Stimulated activated CD4-positive, alpha-beta T cell treated with anti-CD3 and anti-CD28 coated beads, Interleukin-4, amount 100 ng/mL, for 1 hour (primary cell): Measurements from ENCODE around the gene GRM1.
"Not testable (repeated sequence)": the region's sequence is repeated elsewhere in the genome, so short reads cannot be mapped to it uniquely, and the experiment has no call there.

ENCODE experiments used
- DNase-seq: peaks from one replicate; pipeline ENCODE4 v3.0.0-alpha.2; 2020

Gene GRM1

DNA sequence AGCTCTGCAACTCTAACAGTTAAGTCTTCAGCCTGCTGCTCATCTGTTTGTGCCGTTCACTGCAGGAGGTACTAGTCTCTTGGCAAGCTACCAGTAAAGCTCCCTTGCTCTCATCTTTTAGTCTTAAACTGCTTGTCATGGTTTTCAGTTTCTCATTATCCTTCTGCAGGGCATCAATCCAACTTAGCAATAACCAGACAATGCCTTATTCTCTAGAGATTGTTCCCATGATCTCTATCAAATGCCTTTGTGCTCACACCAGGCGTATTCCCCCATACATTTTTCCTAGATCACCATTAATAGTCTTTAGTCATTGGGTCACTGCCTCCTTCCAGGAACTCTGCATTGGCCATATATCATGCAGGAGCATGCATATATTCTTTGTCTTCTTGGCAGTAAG lies 171.3 kb downstream of the GRM1 start:
- DNase-seq, result no peak

DNA sequence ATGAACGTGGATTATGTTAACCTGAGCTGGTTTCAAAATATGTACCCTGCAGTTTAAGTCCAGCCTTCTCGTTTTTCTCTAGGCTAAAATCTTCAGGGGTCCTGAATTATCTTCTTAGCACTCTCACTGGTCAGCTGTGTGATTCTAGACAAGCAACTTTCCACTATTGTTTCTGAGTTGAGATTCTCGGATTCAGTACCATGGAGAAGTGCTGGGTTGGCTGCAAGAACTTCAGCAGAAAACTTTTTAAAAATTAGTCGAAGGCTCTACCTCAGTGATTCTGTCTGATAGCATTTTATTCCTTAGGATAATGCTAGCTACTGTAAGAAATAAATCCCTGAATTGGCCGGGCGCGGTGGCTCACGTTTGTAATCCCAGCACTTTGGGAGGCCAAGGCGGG lies 173.7 kb downstream of the GRM1 start:
- no peak for DNase-seq

DNA sequence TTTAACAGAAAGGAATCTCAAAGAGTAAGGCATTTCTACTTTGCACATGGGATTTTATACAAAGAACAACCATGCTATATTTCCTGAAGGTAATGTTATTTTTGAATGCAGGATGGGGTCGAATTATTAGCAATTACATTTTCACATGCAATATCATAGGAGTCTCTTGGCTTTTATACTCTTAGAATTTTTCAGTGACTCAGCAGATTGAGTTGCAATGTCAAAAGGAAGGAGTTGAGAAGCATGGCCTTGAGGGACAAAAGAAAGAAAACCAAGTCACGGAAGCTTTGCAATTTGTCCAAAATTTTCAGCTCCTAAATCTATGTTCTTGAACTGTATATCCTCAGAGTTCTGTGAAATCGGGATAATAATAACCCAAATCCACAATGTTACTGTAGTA lies 181.1 kb downstream of the GRM1 start:
- DNase-seq, result no peak

DNA sequence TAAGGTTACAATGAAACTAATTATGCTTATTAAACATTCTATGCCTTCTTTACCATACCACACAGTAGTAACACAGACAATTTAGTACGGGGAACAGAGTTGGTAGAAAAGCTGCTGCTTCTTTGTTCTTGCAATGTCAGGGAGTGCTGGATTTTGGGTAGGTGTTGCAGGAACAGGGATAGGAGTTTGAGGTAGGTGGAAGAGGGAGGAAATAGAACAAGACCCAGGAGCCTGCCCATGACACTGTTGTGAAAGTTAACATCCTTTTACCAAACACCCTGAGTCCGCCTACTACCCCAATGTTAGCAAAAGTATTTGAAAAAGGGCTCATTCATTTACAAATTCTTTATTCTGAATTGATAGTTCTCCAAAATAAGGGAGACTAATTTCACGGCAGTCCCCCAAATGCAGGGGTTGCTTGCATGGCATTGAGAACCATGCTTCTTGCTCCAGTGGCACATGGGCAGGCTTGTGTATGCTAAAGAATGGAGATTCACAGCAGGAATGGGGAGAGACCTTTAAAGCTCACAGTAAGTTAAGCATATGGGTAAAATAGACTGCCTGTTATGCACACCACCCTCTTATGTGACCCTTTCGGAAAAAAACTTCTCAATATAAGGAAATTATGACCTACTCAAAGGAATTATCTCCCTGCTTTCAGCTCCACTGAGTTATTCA lies 181.7 kb downstream of the GRM1 start:
- DNase-seq, result no peak

DNA sequence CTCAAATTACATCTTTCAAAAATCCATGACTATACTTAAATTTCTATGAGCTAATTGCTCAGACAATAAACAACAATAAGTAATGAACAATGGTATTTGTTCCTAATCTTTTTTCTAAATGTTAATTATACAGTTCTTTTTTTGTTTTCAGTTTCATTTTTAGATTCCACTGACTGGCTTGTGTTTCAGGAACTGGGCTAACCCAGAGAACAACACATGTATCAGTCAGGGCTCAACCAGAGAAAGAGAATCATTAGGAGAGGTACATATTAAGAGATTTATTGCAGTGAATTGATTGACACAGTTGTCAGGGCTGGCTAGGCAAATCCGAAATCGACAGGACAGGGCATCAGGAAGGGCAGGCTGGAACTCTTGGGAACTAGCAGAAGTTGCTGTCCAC lies 182.8 kb downstream of the GRM1 start:
- no peak for DNase-seq

DNA sequence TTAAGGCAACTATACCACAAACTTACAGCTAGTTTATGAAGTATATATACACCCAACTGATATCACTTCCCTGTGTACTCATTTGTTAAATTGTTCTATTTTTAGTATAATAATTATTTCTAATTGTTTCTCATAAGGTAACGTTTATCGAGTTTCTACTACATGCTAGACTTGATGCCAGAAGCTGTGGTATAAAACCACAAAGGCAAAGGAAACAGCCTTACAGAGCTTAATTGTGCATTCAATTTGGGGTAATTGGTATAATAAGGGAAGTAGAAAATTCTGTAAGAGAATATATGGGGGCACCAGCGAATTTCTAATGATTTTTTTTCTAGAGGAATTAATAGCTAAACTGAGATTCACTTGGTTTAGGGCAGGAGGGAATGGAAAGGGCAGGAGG lies 183.9 kb downstream of the GRM1 start:
- DNase-seq, result no peak

DNA sequence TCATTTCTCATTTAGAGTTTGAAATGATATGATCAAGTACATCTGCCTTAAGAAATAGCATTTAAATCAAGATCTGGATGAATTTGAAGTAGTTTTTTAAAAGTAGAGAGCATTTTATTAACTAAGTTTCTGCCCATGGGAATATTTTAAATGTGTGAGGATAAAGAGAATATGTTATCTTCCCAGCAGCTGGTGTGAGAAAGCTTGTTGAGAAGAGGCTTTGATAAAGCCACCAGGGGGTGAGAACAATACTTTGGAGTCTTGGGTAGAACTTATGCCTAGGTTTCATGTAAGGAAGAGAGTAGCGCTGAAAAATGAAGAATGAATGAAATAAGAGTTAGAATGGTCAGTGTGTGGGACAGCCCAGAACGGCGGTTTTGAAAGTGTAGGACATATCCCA lies 190.2 kb downstream of the GRM1 start:
- DNase-seq, result no peak

DNA sequence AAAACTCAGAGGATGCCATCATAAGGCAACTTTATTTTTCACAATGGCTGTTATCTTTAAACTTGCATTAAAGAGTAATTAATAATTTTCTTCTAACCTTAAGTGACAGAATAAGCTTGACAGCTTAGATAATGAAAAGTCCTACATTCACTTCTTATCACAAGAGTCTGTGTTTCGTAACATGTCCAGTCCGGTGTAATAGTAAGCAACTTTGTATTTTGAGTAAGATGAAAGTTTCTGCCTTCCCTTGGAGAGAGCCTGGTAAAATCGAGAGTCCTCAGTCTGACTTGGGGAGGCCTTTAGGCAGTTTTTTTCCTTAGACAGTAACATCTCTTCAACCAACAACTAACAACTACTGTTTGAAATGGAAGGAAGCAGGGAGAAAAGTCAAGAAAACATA lies 195.6 kb downstream of the GRM1 start:
- no peak for DNase-seq

DNA sequence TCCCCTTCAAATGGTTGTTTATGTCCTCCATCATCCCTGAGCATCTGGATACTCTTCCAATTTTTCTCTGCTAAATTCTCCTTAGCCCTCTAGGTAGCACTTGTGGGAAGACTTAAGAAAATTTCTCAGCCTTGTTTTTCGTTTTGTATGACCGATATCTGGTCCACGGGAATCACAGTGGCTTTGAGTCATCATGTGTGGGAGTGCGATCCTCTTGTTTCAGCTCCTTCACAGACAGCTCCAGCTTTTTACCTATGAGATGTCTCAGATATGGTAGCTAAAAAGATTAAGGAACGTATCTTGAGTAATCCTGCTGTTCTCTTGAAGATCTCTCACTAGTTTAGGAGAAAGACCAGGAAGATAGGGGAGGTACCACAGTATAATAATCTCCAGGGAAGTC lies 196.1 kb downstream of the GRM1 start:
- no peak for DNase-seq

DNA sequence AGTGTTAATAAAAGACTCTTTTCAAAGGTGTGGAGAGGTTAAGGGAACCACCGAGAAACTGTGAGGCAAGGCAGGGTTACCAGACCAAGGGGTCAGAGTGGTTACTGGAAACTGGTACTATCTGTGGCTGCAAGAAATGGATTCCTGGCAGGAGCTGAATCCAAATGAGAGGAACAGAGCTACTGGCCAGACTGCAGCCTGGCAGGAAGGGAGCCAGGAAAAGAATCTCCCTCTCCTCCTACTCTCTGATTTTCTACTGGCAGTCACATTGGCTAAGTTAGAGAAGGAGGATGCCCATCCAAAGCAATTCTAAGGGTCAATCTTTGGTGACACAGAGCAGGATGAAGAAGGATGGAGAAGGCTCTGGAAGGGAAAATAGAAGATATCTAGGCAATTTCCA lies 211.5 kb downstream of the GRM1 start:
- no peak for DNase-seq

DNA sequence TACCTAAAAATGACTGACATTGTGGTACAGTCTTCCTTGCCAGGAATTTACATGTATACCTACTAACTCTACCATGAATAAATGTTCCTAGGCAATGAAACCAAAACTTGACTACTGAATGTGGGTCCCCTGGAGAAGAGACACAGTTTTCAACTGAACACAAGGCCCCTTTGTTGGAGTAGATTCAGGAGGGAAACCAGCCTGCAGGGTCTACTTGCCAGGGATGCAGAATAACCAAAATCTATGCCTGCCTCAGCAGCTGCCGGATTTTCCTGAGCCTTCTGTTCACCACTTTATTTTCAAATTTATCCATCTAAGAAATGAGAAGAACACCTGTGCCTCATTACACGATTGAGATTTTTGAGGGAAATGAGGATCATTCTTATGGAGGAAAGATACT lies 211.9 kb downstream of the GRM1 start:
- DNase-seq, result no peak

DNA sequence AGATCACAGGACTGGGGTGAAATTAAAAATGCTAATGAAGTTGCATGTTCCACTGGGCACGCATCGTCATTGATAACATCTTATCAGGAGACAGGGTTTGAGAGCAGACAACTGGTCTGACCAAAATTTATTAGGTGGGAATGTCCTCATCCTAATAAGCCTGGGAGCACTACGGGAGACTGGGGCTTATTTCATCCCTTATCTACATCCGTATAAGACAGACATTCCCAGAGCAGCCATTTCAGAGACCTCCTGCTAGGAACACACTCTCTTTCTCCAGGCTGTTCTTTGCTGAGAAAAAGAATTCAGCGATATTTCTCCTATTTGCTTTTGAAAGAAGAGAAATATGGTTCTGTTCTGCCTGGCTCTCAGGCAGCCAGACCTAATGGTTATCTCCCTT lies 214.8 kb downstream of the GRM1 start:
- DNase-seq, result not testable (repeated sequence)

DNA sequence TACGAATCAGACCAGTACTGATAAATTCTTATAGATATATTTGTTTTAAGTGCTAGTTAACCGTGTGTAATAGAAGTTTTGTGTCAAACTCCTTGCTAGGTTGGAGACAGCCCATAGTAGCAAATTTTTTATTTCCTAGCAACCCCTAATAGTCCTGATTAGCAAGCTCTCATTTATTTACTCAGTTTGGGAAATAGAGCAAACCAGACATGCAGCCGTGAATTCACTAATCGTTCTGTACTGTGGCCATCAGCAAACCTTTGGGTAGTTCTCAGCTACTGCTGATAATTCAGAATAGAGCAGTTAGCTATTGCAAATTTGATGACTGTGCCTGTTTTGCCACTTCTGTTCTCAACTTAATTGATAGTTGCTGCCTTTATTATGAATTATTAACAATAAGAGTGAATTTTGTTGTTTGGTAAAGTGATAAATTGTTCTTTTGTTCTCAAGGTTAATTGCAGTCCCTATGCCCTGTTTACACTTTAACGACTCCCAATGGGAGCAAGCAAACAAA lies 215.8 kb downstream of the GRM1 start:
- DNase-seq, result no peak

DNA sequence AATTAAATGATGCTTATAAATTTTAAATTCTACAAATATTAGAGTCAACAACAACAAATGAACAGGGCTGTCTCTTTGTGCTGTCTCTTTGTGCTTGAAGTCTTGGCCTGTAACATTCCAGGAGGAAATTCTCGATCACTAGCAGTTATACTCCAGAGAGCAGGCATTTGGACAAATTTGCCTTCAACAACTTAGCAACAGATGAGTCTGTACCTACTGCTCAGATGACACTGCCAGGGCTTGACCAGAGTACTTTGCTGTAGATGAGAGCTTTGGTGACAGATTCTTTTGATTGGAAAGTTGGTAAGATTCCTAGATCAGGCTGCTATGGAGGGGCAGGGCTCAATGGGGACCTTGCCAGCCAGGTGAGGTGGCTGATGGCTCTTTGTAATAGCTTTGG lies 217.2 kb downstream of the GRM1 start:
- DNase-seq, result no peak

DNA sequence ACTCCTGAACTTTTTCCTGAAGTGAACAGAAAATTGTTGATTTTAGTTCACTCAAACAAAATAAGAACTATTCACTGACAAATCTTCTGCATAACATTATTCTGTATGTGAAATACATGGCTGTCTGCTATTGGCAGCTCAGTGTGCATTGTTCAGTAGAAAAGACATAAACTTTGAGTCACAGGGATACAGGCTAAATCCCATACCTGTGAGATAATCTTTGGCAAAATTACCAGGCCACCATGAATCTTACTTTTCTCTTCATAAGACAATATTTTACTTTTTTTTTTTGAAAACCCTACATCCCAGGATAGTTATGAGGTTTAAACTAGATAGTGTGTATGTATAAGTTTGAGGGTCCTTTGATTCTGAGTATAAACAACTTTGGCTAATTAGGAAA lies 224.8 kb downstream of the GRM1 start:
- no peak for DNase-seq

DNA sequence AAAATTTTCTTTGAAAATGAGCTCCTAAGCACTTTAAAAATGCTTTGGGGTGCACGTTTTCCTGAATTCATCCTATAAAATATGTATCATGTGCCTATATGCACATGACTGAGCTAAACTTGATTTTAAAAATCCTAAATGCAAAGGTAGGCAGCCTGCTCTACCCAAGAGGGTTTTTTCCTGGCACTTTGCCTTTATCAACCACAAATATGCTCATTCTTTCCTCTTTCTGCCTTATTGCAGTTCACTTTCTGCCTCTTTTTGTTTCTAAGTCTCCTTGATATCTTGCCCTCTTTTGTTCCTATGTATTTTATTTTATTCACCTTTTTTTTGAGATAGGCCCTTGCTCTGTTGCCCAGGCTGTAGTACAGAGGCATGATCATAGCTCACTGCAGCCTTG lies 229.3 kb downstream of the GRM1 start:
- no peak for DNase-seq

DNA sequence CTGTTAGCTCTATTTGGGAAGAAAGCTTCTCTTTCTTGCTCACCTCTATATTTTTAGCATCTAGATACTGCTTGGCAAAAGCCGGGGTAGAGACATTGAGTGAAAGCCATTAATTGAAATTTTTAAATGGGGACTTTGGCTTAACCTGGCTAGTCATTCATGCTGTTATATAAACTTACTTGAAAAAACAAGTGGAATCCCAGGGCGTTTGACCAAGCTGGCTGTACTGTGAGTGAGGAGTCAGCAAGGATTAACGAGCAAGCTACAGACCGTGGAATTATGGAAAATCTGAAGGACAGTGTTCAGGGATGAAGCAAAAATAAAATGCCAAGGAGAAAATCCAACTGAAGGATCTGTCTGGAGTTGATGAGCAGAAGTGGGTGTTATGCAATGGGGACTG lies 232.0 kb downstream of the GRM1 start:
- no peak for DNase-seq

DNA sequence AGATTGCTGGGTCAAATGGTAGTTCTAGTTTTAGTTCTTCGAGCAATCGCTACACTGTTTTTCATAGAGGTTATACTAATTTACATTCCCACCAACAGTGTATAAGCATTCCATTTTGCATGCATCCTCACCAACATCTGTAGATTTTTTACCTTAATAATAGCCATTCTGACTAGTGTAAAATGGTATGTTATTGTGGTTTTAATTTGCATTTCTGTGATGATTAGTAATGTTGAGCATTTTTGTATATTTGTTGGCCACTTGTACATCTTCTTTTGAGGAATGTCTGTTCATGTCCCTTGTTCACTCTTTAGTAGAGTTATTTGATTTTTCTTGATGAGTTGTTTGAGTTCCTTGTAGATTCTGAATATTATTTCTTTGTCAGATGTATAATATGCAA lies 236.2 kb downstream of the GRM1 start:
- DNase-seq, result no peak

DNA sequence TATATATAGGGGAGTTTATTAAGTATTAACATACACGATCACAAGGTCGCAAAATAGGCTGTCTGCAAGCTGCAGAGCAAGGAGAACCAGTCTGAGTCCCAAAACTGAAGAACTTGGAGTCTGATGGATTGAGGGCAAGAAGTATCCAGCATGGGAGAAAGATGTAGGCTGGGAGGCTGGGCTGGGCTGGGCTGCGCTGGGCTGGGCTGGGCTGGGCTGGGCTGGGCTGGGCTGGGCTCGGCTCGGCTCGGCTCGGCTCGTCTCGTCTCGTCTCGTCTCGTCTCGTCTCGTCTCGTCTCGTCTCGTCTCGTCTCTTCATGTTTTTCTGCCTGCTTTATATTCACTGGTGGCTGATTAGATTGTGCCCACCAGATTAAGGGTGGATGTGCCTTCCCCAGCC lies 238.6 kb downstream of the GRM1 start:
- no peak for DNase-seq

DNA sequence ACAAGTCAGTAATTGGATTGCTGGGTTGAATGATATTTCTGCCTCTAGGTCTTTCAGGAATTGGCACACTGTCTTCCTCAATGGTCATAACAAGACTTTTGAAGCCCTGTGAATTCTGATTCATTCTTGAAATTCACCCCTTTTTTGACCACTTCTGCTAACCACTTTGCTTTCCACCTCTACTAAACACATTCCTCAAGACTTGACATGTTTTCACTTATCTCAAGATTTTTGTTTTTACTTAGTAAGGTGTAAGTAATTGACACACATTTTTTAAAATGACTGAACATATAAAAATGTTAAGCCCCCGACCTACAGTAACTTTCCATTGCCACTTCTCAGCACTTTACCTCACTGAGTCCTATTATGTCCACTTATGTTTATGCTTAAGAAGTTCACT lies 239.1 kb downstream of the GRM1 start:
- DNase-seq, result no peak

DNA sequence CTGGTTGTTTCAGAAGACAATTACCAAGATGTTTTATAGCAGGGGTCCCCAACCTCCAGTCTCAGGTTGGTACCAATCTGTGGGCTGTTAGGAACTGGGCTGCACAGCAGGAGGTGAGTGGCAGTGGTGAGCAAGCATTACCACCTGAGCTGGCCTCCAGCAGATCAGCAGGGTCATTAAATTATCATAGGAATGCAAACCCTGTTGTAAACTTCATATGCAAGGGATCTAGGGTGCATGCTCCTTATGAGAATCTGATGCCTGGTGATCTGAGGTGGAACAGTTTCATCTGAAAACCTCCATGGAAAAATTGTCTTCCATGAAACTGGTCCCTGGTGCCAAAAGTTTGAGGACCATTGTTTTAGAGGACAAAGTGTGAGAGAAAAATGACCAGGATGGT lies 240.6 kb downstream of the GRM1 start:
- no peak for DNase-seq

DNA sequence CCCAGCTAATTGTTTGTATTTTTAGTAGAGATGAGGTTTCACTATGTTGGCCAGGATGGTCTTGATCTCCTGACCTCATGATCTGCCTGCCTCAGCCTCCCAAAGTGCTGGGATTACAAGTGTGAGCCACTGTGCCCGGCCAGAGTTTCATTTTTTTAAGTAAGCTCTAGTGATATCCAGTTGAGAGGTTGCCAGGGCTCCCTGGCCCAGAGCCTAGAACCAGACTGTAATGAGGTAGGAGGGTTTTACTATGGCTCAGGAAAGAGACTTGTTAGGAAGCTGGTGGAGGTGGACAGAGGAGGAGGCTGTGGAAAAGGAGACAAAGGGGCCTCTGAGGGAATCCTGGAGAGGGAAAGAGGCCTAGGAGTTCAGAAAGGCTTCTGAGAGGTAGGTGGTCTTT lies 242.3 kb downstream of the GRM1 start:
- DNase-seq, result not testable (repeated sequence)

DNA sequence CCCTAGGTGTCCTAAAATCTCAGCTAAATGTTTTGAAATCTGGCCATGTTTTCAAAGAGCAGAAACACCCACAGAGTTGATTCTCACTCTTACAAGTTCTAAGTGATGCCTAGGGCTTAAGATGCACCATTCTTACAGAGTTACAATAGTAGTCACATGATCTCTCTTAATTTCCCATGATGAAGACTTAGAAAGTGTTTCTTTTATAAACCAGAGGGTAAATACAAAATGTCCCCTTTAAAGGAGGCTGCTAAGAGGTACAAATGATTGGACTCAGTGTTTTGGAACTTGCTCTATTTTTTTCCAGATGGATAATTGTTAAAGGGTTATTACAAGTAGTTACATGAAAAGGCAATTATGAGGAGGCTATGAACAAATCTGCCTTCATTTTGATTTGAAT lies 244.6 kb downstream of the GRM1 start:
- DNase-seq, result no peak

DNA sequence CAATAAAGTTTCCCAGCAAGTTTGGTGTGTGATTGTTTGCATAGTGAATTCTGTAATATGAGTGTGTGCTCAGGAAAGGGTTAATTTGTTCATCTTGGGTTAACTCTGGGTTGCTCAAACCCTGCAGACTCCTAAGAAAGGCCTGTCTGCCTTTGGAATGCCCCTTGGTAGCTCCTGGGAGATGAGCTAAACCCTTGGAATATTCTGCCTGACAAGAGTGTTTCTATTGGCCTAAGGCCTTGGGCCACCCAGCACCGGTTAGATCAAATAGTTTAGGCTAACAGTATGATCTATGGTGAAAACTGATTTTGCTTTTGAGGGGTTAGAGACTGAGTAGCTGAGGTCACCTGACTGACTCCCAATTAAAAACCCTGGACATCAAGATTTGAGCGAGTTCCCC lies 248.3 kb downstream of the GRM1 start:
- no peak for DNase-seq

DNA sequence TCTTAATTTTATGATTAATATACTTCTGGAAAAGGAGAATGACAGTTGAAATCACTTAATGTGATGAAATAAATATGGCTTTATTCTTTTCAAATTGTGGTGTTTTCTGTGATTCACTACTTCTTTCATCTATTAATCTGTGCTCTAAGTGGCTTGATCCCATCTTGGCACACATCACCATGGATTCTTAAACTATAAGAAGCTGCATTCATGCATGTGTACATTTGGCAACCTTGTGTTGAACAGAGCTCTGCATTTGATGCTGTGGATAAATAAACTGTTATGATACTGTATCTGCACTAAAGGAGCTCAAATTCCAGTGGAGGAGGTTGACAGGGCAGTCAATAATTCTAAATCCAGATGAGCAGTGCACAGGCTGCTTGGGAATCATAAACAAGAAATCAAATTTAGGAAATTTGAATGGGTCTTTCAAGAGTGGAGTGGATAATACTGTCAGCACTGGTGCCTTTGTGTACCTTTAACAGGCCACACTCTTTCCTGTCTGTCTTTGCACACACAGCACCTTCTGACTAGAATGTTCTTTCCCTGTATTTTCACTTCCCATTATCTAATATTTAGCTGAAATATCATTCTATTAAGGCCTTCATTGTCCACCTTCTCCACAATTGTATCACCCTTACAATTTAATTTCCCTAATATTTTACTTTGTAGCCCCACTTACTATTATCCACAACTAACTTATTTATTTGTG lies 252.9 kb downstream of the GRM1 start:
- no peak for DNase-seq
